ENCODE results near the gene NKX6-1. TPM values are rescaled to one million over a fixed set of nuclear protein-coding genes. Genes with fewer than 3 reads are reported as not detected.

NKX6-1 gene
- polyA plus RNA-seq, 1 of the 3 experiments (the other 2 are of a cell fraction), result not detected

DNA sequence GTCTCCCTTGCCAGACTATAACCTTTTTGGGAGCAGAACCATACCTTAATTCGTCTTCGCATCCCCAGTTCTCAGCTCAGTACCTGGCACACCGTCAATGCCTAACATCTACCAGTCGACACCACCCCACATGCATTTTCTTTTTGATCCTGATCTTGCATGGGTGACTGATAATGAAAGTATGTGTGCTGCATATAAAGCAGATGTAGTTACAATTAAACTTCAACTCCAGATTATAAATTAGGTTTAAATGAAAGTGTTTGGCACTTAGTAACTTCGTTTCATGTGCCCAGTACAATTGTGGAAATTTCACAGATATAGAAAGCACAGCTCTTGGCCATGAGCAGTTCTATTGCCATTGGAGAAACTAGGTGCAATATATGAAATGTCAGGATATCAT, 8.8 kb upstream of the NKX6-1 start:
- H3K9ac ChIP-seq, result no peak overlapping the region
- CTCF ChIA-PET, result no interaction called here
- TF ChIP-seq, protein P1, sequence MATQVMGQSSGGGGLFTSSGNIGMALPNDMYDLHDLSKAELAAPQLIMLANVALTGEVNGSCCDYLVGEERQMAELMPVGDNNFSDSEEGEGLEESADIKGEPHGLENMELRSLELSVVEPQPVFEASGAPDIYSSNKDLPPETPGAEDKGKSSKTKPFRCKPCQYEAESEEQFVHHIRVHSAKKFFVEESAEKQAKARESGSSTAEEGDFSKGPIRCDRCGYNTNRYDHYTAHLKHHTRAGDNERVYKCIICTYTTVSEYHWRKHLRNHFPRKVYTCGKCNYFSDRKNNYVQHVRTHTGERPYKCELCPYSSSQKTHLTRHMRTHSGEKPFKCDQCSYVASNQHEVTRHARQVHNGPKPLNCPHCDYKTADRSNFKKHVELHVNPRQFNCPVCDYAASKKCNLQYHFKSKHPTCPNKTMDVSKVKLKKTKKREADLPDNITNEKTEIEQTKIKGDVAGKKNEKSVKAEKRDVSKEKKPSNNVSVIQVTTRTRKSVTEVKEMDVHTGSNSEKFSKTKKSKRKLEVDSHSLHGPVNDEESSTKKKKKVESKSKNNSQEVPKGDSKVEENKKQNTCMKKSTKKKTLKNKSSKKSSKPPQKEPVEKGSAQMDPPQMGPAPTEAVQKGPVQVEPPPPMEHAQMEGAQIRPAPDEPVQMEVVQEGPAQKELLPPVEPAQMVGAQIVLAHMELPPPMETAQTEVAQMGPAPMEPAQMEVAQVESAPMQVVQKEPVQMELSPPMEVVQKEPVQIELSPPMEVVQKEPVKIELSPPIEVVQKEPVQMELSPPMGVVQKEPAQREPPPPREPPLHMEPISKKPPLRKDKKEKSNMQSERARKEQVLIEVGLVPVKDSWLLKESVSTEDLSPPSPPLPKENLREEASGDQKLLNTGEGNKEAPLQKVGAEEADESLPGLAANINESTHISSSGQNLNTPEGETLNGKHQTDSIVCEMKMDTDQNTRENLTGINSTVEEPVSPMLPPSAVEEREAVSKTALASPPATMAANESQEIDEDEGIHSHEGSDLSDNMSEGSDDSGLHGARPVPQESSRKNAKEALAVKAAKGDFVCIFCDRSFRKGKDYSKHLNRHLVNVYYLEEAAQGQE (IDR thresholded peaks at IDR 0.05; ENCODE audit: low read depth, low read length), result no peak
- TF ChIP-seq, protein P2, sequence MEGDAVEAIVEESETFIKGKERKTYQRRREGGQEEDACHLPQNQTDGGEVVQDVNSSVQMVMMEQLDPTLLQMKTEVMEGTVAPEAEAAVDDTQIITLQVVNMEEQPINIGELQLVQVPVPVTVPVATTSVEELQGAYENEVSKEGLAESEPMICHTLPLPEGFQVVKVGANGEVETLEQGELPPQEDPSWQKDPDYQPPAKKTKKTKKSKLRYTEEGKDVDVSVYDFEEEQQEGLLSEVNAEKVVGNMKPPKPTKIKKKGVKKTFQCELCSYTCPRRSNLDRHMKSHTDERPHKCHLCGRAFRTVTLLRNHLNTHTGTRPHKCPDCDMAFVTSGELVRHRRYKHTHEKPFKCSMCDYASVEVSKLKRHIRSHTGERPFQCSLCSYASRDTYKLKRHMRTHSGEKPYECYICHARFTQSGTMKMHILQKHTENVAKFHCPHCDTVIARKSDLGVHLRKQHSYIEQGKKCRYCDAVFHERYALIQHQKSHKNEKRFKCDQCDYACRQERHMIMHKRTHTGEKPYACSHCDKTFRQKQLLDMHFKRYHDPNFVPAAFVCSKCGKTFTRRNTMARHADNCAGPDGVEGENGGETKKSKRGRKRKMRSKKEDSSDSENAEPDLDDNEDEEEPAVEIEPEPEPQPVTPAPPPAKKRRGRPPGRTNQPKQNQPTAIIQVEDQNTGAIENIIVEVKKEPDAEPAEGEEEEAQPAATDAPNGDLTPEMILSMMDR (IDR thresholded peaks at IDR 0.05), result no peak
- TF ChIP-seq ELF1 (IDR thresholded peaks at IDR 0.05), result no peak
- TF ChIP-seq, protein P3, sequence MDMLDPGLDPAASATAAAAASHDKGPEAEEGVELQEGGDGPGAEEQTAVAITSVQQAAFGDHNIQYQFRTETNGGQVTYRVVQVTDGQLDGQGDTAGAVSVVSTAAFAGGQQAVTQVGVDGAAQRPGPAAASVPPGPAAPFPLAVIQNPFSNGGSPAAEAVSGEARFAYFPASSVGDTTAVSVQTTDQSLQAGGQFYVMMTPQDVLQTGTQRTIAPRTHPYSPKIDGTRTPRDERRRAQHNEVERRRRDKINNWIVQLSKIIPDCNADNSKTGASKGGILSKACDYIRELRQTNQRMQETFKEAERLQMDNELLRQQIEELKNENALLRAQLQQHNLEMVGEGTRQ (IDR thresholded peaks at IDR 0.05; ENCODE audit: borderline replicate concordance, low read depth, low read length), result no peak
- TF ChIP-seq MEF2A (IDR thresholded peaks at IDR 0.05; ENCODE audit: borderline replicate concordance, low read depth), result no peak
- no peak for TF ChIP-seq SIN3A (IDR thresholded peaks at IDR 0.05; ENCODE audit: borderline replicate concordance, low read depth, low read length)
- TF ChIP-seq GABPA (IDR thresholded peaks at IDR 0.05; ENCODE audit: low read depth), result no peak
- no peak for TF ChIP-seq NFIC (IDR thresholded peaks at IDR 0.05; ENCODE audit: borderline replicate concordance)
- no peak for TF ChIP-seq FOSL2 (IDR thresholded peaks at IDR 0.05; ENCODE audit: borderline replicate concordance, low read depth)
- TF ChIP-seq POLR2AphosphoS5 (IDR thresholded peaks at IDR 0.05; ENCODE audit: low read depth, low read length), result no peak
- TF ChIP-seq FOXJ3 (CRISPR knock-in tag; IDR thresholded peaks at IDR 0.05), result no peak
- no peak for TF ChIP-seq GATA2 (CRISPR knock-in tag; IDR thresholded peaks at IDR 0.05)
- TF ChIP-seq, protein P4, sequence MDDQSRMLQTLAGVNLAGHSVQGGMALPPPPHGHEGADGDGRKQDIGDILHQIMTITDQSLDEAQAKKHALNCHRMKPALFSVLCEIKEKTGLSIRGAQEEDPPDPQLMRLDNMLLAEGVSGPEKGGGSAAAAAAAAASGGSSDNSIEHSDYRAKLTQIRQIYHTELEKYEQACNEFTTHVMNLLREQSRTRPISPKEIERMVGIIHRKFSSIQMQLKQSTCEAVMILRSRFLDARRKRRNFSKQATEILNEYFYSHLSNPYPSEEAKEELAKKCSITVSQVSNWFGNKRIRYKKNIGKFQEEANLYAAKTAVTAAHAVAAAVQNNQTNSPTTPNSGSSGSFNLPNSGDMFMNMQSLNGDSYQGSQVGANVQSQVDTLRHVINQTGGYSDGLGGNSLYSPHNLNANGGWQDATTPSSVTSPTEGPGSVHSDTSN (IDR thresholded peaks at IDR 0.05), result no peak
- no peak for TF ChIP-seq TEAD4 (IDR thresholded peaks at IDR 0.05; ENCODE audit: borderline replicate concordance, insufficient read depth)
- no peaks in the 10 kb centered on the region for H4K20me1 ChIP-seq (ENCODE audit: insufficient read depth)
- H3K4me2 ChIP-seq, result no peak overlapping the region
- no peaks in the 10 kb centered on the region for H3K79me2 ChIP-seq (ENCODE audit: insufficient read depth)
- H3K36me3 ChIP-seq (replicated peaks in 1 of 2; ENCODE audit: control insufficient read depth in 1 of 2, insufficient read depth in 2 of 2, low read length in 1 of 2), result no peaks in the 10 kb centered on the region
- H3K9me3 ChIP-seq, result no peaks in the 10 kb centered on the region
- 25% methylated on average over 5 of the region's 5 CpGs for WGBS (ENCODE audit: low lambda C conversion rate)
- no peaks in the 10 kb centered on the region for H3F3A ChIP-seq (replicated peaks; ENCODE audit: insufficient read depth)
- H3K27ac ChIP-seq (ENCODE audit: low read depth in 2 of 2, low read length in 1 of 2), result no peak overlapping the region
- POLR2A ChIA-PET, result no interaction called here
- no peaks in the 10 kb centered on the region for H3K9me2 ChIP-seq
- H3K27me3 ChIP-seq (ENCODE audit: insufficient read depth), result peaks cover 28% of the 10 kb centered on the region
- H3K4me3 ChIP-seq (ENCODE audit: low read depth in 2 of 2, low read length in 1 of 2), result no peak overlapping the region
- no peak for DNase-seq
- H2AFZ ChIP-seq (ENCODE audit: low read depth), result no peak overlapping the region
- H3K4me1 ChIP-seq (ENCODE audit: control insufficient read depth in 1 of 2, insufficient read depth in 2 of 2, low read depth in 1 of 2, low read length in 1 of 2), result no peaks in the 10 kb centered on the region

All from SK-N-SH (cell line).